ENCODE data around the gene ANTXR2.

ANTXR2 gene

DNA sequence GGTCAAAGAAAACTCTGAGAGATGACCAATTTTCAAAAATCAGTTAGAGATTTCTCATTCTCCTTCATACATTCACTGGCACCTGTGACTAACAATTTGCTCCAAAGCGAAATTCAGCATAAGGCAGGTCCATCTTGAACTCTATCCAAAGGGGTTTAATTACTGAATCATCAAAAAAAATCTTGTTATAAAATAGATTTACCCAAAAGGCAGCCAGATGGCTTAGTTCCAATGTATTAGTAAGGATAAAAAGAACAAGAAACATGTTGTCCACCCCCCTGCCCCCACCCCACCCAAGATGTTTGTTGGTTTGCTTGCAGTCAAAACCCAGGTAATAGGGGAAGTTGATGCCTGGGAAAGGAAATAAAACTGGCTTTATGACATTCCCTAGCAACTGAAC, 200.3 kb downstream of the ANTXR2 start:
- Histone ChIP-seq H3K27ac (ENCODE audit: low read depth, low read length, poor library complexity, severe bottlenecking) (no peak overlapping the region), H3K9me2 (ENCODE audit: low read depth, low read length) (no peaks in the 10 kb centered on the region), H3K4me1 (ENCODE audit: insufficient read depth, low read length, severe bottlenecking) (no peaks in the 10 kb centered on the region), H3K36me3 (ENCODE audit: insufficient read depth, low read length) (no peaks in the 10 kb centered on the region), H3K4me3 (ENCODE audit: low read depth, low read length, poor library complexity, severe bottlenecking) (no peak overlapping the region), H3K27me3 (ENCODE audit: insufficient read depth, low read length) (no peaks in the 10 kb centered on the region), H3K79me2 (ENCODE audit: insufficient read depth, low read length) (no peaks in the 10 kb centered on the region), H3F3A (ENCODE audit: insufficient read depth, low read length) (no peaks in the 10 kb centered on the region), H4K20me1 (ENCODE audit: insufficient read depth, low read length) (no peaks in the 10 kb centered on the region), H3K9me3 (ENCODE audit: low read length) (no peaks in the 10 kb centered on the region), H2AFZ (ENCODE audit: low read length) (no peak overlapping the region), H3K4me2 (ENCODE audit: low read length) (no peak overlapping the region), H3K9ac (ENCODE audit: low read length) (no peak overlapping the region)
- TF ChIP-seq, protein P1, sequence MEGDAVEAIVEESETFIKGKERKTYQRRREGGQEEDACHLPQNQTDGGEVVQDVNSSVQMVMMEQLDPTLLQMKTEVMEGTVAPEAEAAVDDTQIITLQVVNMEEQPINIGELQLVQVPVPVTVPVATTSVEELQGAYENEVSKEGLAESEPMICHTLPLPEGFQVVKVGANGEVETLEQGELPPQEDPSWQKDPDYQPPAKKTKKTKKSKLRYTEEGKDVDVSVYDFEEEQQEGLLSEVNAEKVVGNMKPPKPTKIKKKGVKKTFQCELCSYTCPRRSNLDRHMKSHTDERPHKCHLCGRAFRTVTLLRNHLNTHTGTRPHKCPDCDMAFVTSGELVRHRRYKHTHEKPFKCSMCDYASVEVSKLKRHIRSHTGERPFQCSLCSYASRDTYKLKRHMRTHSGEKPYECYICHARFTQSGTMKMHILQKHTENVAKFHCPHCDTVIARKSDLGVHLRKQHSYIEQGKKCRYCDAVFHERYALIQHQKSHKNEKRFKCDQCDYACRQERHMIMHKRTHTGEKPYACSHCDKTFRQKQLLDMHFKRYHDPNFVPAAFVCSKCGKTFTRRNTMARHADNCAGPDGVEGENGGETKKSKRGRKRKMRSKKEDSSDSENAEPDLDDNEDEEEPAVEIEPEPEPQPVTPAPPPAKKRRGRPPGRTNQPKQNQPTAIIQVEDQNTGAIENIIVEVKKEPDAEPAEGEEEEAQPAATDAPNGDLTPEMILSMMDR (IDR thresholded peaks at IDR 0.05; ENCODE audit: low read length): no peak
- TF ChIP-seq EZH2 (IDR thresholded peaks at IDR 0.05; ENCODE audit: borderline replicate concordance, low read length): no peak

DNA sequence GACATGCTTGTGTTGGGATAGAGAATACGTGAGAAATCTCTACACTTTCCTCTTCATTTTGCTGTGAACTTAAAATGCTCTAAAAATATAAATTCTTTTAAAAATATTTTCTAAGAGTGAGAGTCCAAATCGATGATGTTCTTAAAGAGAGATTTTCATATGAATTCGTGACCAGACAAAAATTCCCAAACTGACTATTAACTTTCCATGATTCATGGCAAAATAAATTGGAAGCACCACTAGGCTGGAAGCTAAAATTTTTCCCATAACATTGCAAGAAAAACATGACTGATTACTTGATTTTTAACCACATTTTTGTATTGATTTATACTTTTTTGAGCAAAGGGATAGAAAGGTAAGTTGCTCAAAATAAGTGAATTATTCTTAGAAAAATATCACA, 201.1 kb downstream of the ANTXR2 start:
- H3K4me3 ChIP-seq (ENCODE audit: low read depth, low read length, poor library complexity, severe bottlenecking): no peak overlapping the region
- TF ChIP-seq, protein P1 (IDR thresholded peaks at IDR 0.05; ENCODE audit: low read length): no peak
- no peak for TF ChIP-seq EZH2 (IDR thresholded peaks at IDR 0.05; ENCODE audit: borderline replicate concordance, low read length)
- H3K27me3 ChIP-seq (ENCODE audit: insufficient read depth, low read length): no peaks in the 10 kb centered on the region
- H4K20me1 ChIP-seq (ENCODE audit: insufficient read depth, low read length): no peaks in the 10 kb centered on the region
- H3K27ac ChIP-seq (ENCODE audit: low read depth, low read length, poor library complexity, severe bottlenecking): no peak overlapping the region
- no peak overlapping the region for H3K4me2 ChIP-seq (ENCODE audit: low read length)
- H3K4me1 ChIP-seq (ENCODE audit: insufficient read depth, low read length, severe bottlenecking): no peaks in the 10 kb centered on the region
- no peaks in the 10 kb centered on the region for H3K9me2 ChIP-seq (ENCODE audit: low read depth, low read length)
- no peak overlapping the region for H2AFZ ChIP-seq (ENCODE audit: low read length)
- no peaks in the 10 kb centered on the region for H3F3A ChIP-seq (ENCODE audit: insufficient read depth, low read length)
- no peak overlapping the region for H3K9ac ChIP-seq (ENCODE audit: low read length)
- H3K36me3 ChIP-seq (ENCODE audit: insufficient read depth, low read length): no peaks in the 10 kb centered on the region
- H3K9me3 ChIP-seq (ENCODE audit: low read length): no peaks in the 10 kb centered on the region
- no peaks in the 10 kb centered on the region for H3K79me2 ChIP-seq (ENCODE audit: insufficient read depth, low read length)

DNA sequence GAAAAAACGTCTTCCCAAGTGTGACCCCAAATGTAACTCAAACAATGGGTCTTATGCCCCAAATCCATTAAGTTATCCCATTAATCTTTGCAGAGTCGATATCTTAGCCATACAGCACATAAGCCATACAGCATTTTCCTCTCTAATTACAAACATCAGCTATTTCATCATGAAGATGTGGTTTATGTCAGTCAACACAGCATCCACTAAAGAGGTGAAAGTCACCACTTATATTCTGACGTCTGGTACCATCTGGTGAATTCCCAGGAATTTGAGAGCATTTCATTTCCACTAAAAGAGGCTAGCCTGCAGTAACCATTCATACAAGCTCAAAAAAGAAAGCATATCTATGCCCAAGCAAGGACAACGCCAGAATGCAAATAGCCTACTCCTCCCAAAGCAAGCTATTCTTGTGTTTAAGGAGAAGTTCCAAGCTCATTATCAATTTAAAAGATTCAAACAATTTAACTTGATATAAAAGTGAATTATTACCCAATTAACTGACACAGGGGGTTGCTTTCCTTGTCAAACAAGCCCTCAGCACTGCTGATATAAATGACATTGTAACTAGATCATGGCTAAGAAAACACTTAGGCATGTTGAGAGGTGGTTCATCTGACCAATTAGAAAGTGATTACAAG, 203.3 kb downstream of the ANTXR2 start:
- no peak overlapping the region for H3K4me2 ChIP-seq (ENCODE audit: low read length)
- H3K27me3 ChIP-seq (ENCODE audit: insufficient read depth, low read length): no peaks in the 10 kb centered on the region
- H3K27ac ChIP-seq (ENCODE audit: low read depth, low read length, poor library complexity, severe bottlenecking): no peak overlapping the region
- no peaks in the 10 kb centered on the region for H3F3A ChIP-seq (ENCODE audit: insufficient read depth, low read length)
- no peaks in the 10 kb centered on the region for H3K9me3 ChIP-seq (ENCODE audit: low read length)
- no peaks in the 10 kb centered on the region for H3K4me1 ChIP-seq (ENCODE audit: insufficient read depth, low read length, severe bottlenecking)
- TF ChIP-seq, protein P1 (IDR thresholded peaks at IDR 0.05; ENCODE audit: low read length): no peak
- no peak for TF ChIP-seq EZH2 (IDR thresholded peaks at IDR 0.05; ENCODE audit: borderline replicate concordance, low read length)
- H3K4me3 ChIP-seq (ENCODE audit: low read depth, low read length, poor library complexity, severe bottlenecking): no peak overlapping the region
- no peaks in the 10 kb centered on the region for H3K36me3 ChIP-seq (ENCODE audit: insufficient read depth, low read length)
- no peaks in the 10 kb centered on the region for H4K20me1 ChIP-seq (ENCODE audit: insufficient read depth, low read length)
- no peak overlapping the region for H2AFZ ChIP-seq (ENCODE audit: low read length)
- no peak overlapping the region for H3K9ac ChIP-seq (ENCODE audit: low read length)
- no peaks in the 10 kb centered on the region for H3K9me2 ChIP-seq (ENCODE audit: low read depth, low read length)
- H3K79me2 ChIP-seq (ENCODE audit: insufficient read depth, low read length): no peaks in the 10 kb centered on the region
